Measurements from ENCODE around the gene INA.
"Not testable (repeated sequence)": the region's sequence is repeated elsewhere in the genome, so short reads cannot be mapped to it uniquely, and the experiment has no call there.

INA gene

GRCh38 chr10:103276896-103277712 is at the start of gene INA:
Gene INA, plus strand, starts transcription at chr10:103277138. Its CDS starts 74 bp downstream, at chr10:103277212.
- DNase-seq, result no peak

GRCh38 chr10:103227416-103227815 is 49.5 kb upstream of the INA start:
- DNase-seq, result no peak

DNA sequence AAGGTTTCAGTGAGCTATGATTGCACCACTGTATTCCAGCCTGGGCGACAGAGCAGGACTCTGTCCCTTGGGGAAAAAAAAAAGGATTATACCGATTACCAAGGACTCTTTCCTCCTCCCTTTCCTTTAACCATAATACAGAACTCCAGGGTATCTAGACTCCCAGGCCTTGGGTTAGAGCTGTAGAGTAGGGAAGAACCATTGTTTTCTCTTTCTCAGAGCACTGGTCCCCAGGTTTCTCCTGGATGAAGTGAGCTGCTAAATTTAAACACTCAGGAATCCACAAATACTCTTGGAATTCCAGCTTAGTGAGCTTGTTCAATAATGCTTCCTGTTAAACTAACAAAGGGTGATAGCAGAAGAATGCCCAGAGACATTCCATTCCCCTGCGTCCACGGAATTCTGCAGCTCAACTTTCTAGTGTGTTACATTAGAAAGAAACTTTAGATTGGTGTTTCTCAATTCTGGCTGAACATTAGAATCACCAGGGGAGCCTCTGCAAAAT is 45.8 kb upstream of the INA start:
- no peak for DNase-seq

GRCh38 chr10:103232131-103232673 is 44.7 kb upstream of the INA start:
- no peak for DNase-seq

DNA sequence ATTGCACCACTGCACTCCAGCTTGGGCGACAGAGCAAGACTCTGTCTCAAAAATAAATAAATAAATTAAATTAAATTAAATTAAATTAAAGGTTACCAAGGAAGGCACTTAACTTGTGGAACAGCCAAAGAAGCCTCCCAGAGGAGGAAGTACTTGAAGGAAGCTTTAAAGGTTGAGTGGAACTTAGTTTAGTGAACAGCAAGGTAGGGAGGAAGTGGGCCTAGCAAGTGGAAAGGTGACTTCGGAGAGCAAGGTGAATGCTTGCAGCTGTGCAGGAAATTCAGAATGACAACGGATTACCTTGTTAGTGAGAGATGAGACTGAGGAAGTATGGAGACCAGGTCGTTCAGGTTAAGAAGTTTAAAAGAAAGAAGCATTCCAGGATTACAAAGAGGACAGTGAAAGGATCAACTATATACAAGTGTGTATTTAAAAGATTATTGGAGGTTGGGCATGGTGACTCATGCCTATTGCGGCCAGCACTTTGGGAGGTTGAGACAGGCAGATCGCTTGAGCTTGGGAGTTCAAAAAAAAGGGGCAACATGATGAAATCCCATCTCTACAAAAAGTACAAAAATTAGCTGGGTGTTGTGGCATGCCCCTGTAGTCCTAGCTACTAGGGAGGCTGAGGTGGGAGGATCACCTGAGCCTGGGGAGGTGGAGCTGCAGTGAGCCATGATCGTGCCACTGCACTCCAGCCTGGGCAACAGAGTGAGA is 44.0 kb upstream of the INA start:
- DNase-seq, result no peak

- DNase-seq, result no peak
Observed at GRCh38 chr10:103235775-103236174, 41.2 kb upstream of the INA start.

- DNase-seq, result no peak
Observed at GRCh38 chr10:103238506-103239252, 38.3 kb upstream of the INA start.

GRCh38 chr10:103241262-103242011 is 35.5 kb upstream of the INA start:
- DNase-seq, result peak; percentile 10

DNA sequence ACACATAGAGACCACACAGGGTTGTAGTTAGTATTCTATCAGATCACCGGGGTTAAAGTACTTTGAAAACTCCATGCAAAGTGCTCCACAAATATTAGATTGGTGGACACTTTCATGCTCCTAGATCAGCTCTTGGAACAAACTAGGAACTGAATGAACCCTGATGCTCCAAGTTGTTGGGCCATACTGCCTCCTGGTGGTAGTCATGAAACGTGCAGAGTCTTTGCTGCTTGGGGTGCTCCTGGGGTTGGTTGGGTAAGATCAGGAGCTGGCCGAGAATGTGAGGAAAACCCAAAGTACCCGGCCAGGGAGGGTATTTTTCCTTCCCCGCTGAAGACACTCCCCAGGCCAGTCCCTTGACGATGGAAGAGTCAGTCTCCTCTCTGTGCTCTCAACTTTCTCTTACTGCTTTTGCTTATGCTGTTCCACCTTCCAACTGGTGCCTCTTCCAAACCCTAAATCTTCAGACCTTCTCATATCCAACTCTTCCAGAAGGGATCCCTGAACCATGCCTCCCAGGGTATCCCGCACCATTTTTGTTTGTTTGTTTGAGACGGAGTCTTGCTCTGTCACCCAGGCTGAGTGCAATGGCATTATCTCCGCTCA is 32.2 kb upstream of the INA start:
- DNase-seq, result peak; percentile 65

- not testable (repeated sequence) for DNase-seq
Observed at GRCh38 chr10:103245587-103245986, 31.4 kb upstream of the INA start, which contains the start of gene RPEL1. Gene RPEL1, plus strand, starts transcription at chr10:103245887. Its CDS starts 110 bp downstream, at chr10:103245997.

DNA sequence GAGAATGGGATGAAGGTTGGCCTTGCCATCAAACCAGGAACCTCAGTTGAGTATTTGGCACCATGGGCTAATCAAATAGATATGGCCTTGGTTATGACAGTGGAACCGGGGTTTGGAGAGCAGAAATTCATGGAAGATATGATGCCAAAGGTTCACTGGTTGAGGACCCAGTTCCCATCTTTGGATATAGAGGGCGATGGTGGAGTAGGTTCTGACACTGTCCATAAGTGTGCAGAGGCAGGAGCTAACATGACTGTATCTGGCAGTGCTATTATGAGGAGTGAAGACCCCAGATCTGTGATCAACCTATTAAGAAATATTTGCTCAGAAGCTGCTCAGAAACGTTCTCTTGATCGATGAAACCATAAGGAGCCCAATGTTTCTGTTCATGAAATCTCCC is 30.6 kb upstream of the INA start:
- DNase-seq, result no peak

DNA sequence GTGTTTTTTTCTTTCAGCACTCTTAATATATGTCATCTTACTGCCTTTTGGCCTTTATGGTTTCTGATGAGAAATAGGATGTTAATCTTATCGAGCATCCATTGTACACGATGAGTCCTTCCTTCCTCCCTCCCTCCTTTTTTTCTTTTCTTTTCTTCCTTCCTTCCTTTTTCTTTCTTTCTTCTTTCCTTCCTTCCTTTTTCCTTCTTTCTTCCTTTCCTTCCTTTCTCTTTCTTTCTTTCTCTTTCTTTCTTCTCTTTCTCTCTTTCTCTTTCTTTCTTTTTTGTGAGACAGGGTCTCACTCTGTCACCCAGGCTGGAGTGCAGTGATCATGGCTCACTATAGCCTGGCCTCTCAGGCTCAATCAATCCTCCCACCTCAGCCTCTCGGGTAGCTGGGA is 22.8 kb upstream of the INA start:
- no peak for DNase-seq

GRCh38 chr10:103254538-103255325 is 22.2 kb upstream of the INA start:
- no peak for DNase-seq

GRCh38 chr10:103256613-103257012 is 20.3 kb upstream of the INA start:
- no peak for DNase-seq

- no peak for DNase-seq
Observed at GRCh38 chr10:103257812-103258211, 19.1 kb upstream of the INA start.

DNA sequence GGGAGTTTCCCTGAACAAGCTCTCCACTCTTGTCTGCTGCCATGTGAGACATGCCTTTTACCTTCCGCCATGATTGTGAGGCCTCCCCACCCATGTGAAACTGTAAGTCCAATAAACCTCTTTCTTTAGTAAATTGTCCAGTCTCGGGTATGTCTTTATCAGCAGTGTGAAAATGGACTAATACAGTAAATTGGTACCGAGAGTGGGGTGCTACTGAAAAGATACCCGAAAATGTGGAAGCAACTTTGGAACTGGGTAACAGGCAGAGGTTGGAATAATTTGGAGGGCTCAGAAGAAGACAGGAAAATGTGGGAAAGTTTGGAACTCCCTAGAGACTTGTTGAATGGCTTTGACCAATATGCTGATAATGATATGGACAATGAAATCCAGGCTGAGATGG is 18.0 kb upstream of the INA start:
- DNase-seq, result not testable (repeated sequence)

GRCh38 chr10:103259989-103260388 is 16.9 kb upstream of the INA start:
- DNase-seq, result no peak

DNA sequence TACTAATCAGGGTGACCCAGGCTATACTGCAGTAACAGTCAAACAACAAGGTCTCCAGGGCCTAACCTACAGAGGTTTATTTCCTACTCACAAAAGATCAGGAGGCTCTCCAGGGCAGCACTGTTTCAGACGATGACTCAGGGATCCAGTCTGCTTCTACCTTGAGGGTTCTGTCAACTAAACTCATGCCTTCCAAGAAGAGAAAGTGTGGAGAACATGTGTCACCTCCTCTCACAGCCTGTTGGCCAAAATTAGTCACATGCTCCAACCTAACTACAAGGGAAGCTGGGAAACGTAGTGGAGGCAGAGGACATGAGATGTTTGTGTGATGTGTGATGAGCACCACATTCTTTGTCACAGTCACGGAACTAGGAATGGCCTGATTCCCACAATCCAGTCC is 14.7 kb upstream of the INA start:
- DNase-seq, result no peak

DNA sequence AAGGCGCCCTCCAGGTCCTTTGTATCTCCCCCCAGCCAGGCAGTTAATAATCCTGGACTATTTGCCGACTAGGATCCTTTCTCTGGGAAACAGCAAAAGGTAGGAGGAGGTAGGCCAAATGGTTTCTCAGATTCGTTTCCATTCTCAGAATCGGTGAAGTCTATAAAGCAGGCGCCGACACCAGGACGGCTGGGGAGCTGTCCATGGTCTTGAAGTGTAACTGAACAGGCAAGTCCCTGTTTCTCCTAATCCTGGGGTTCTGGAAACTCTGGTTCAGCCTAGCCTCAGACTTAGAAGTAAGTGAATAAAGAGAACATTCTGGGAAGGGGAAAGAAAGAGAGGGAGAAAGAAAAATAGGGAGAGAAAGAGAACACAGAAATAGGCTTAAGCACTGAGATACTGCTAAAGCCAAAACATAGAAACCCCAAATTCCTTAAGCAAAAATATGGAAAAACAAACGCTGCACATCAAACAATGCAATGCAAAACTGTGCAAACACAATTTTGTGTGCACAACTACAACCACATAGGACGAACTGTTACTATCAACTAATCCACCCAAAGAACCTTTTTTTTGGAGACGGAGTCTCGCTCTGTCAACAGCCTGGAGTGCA is 11.1 kb upstream of the INA start:
- DNase-seq, result no peak

DNA sequence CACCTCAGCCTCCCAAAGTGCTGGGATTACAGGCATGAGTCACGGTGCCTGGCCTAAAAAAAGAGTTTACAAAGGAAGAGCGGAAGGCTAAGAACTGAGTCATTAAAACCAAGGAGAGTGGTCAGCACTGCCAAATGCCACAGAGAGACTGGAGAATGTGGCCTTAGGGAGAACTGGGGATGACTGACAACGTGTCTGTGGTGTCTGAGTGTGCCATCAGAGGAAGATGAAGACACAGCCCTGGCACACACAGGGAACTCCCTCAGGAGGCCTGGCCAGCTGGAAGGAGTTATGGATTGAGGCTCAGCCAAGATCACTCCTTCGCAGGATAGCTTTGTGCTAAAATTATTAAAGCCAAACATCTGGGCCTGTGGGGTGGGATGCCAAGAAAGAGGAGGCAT is 3.9 kb upstream of the INA start:
- DNase-seq, result no peak

All from CD4-positive, alpha-beta T cell treated with Interleukin-12 subunit alpha and Interleukin-12 subunit beta, for 1 hour (primary cell).